ENCODE data around the gene STX1B.
"Not testable (repeated sequence)": the region's sequence is repeated elsewhere in the genome, so short reads cannot be mapped to it uniquely, and the experiment has no call there.

Gene STX1B

DNA sequence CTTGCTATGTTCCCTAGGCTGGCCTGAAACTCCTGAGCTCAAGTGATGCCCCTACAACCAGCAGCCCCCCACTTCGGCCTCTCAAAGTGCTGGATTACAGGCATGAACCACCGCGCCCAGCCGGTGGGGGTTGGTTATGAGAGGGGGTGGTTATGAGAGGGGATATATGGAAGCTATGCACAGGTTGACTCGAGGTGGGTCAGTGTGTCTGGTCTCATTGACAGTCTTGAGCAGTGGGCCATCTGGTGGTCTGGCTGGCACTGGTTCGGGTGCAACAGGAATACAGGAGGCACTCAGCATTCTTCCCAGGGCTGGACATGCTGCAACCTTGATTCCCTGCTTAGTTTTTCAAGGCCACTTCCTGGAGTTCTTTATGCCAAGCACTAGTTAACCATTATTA, 5.6 kb upstream of the STX1B start:
- H2AFZ ChIP-seq (ENCODE audit: low read depth, low read length, severe bottlenecking) = no peak overlapping the region
- no peaks in the 10 kb centered on the region for H3F3A ChIP-seq (ENCODE audit: insufficient read depth)
- H4K20me1 ChIP-seq (ENCODE audit: low read depth, low read length) = no peaks in the 10 kb centered on the region
- no peak overlapping the region for H3K9ac ChIP-seq (ENCODE audit: low read length)
- no peaks in the 10 kb centered on the region for H3K36me3 ChIP-seq (ENCODE audit: low read length)
- H3K9me2 ChIP-seq (replicated peaks; ENCODE audit: insufficient read depth, low read length) = no peaks in the 10 kb centered on the region
- H3K9me3 ChIP-seq (ENCODE audit: insufficient read depth, low read length) = no peaks in the 10 kb centered on the region
- H3K27me3 ChIP-seq (ENCODE audit: low read length) = no peaks in the 10 kb centered on the region
- no peaks in the 10 kb centered on the region for H3K79me2 ChIP-seq (ENCODE audit: insufficient read depth, low read length)
- H3K27ac ChIP-seq (ENCODE audit: low read depth, low read length) = no peak overlapping the region
- H3K4me3 ChIP-seq (ENCODE audit: insufficient read depth, low read length, poor library complexity, severe bottlenecking) = no peak overlapping the region
- TF ChIP-seq, protein P1, sequence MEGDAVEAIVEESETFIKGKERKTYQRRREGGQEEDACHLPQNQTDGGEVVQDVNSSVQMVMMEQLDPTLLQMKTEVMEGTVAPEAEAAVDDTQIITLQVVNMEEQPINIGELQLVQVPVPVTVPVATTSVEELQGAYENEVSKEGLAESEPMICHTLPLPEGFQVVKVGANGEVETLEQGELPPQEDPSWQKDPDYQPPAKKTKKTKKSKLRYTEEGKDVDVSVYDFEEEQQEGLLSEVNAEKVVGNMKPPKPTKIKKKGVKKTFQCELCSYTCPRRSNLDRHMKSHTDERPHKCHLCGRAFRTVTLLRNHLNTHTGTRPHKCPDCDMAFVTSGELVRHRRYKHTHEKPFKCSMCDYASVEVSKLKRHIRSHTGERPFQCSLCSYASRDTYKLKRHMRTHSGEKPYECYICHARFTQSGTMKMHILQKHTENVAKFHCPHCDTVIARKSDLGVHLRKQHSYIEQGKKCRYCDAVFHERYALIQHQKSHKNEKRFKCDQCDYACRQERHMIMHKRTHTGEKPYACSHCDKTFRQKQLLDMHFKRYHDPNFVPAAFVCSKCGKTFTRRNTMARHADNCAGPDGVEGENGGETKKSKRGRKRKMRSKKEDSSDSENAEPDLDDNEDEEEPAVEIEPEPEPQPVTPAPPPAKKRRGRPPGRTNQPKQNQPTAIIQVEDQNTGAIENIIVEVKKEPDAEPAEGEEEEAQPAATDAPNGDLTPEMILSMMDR (IDR thresholded peaks at IDR 0.05; ENCODE audit: insufficient read depth, low read length, poor library complexity, severe bottlenecking) = no peak
- no peak for TF ChIP-seq EZH2phosphoT487 (conservative IDR thresholded peaks at IDR 0.05; ENCODE audit: low read length)
- H3K4me2 ChIP-seq (ENCODE audit: low read depth, low read length, poor library complexity, severe bottlenecking) = no peak overlapping the region

DNA sequence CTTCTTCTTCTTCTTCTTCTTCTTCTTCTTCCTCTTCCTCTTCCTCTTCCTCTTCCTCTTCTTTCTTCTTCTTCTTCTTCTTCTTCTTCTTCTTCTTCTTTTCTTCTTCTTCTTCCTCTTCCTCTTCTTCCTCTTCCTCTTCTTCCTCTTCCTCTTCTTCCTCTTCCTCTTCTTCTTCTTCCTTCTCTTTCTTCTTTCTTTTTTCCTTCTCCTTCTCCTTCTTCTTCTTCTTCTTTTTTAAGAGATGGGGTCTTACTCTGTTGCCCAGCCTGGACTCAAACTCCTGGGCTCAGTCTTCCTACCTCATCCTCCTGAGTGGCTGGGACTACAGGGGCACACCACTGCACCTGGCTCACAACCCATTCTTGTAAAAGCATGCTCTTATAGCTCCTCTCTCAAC, 2.9 kb upstream of the STX1B start:
- not testable (repeated sequence) for H3K9me3 ChIP-seq (ENCODE audit: insufficient read depth, low read length); H4K20me1 ChIP-seq (ENCODE audit: low read depth, low read length); H3K36me3 ChIP-seq (ENCODE audit: low read length); H3K27ac ChIP-seq (ENCODE audit: low read depth, low read length); H3F3A ChIP-seq (ENCODE audit: insufficient read depth); H3K79me2 ChIP-seq (ENCODE audit: insufficient read depth, low read length); H3K9me2 ChIP-seq (replicated peaks; ENCODE audit: insufficient read depth, low read length); H3K27me3 ChIP-seq (ENCODE audit: low read length)
- Histone ChIP-seq H3K9ac (ENCODE audit: low read length) (0 out of 2 replicates have a peak overlapping the region, but pooled peaks have one; percentile 3), H2AFZ (ENCODE audit: low read depth, low read length, severe bottlenecking) (peak overlapping the region; percentile 83), H3K4me3 (ENCODE audit: insufficient read depth, low read length, poor library complexity, severe bottlenecking) (peak overlapping the region; percentile 15), H3K4me2 (ENCODE audit: low read depth, low read length, poor library complexity, severe bottlenecking) (peak overlapping the region; percentile 51)

DNA sequence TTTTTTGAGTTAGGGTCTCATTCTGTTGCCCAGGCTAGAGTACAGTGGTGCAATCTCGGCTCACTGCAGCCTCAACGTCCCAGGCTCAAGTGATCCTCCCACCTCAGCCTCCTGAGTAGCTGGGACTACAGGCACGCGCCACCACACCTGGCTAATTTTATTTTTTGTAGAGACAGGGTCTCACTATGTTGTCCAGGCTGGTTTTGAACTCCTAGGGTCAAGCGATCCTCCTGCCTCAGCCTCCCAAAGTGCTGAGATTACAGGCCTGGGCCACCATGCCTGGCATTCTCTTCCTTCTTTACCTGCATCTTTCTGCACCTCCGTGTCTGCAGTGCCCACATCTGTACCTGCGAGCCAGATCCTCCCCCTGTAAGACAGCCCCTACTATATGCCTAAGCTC, 1.4 kb upstream of the STX1B start:
- not testable (repeated sequence) for H3K36me3 ChIP-seq (ENCODE audit: low read length); H2AFZ ChIP-seq (ENCODE audit: low read depth, low read length, severe bottlenecking); H3K9ac ChIP-seq (ENCODE audit: low read length); H3K4me2 ChIP-seq (ENCODE audit: low read depth, low read length, poor library complexity, severe bottlenecking); H3K27ac ChIP-seq (ENCODE audit: low read depth, low read length); H3F3A ChIP-seq (ENCODE audit: insufficient read depth); H4K20me1 ChIP-seq (ENCODE audit: low read depth, low read length); H3K9me2 ChIP-seq (replicated peaks; ENCODE audit: insufficient read depth, low read length); H3K27me3 ChIP-seq (ENCODE audit: low read length); H3K4me3 ChIP-seq (ENCODE audit: insufficient read depth, low read length, poor library complexity, severe bottlenecking); H3K9me3 ChIP-seq (ENCODE audit: insufficient read depth, low read length); H3K79me2 ChIP-seq (ENCODE audit: insufficient read depth, low read length)

DNA sequence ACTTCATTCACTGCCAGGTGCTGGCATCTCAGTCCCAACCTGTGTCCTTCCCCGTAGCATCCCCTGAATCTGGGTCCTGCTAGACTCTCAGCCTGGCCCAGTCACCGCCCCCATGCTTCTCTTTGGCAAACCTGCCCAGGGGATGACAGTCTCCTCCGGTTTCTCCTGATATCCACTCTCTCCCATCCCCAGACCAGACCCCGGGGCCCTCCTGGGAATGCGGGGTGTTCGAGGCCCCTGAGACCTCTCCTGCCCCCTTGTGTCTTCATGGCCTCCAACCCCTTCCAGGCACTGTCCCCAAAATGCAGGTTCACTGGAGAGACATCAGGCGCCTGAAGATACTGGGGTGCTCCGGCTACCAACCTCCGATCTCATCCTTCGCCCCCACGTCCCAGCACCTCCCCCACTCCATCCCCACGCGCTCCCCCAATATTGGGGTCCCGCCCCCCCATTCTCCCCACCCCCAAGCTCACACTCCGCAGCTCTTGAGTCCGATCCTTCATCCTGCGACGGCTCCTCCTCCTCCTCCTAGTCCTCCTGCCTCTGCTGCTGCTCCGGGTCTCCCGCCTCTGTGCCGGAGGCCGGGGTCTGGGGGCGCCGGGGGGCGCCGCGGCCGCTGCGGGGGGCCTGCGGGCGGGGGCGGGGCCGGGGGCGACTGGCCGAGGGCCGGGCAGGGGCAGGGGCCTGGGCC, 399 bp downstream of the STX1B start:
- Histone ChIP-seq H4K20me1 (ENCODE audit: low read depth, low read length) (no peaks in the 10 kb centered on the region), H3K27ac (ENCODE audit: low read depth, low read length) (no peak overlapping the region), H3K79me2 (ENCODE audit: insufficient read depth, low read length) (no peaks in the 10 kb centered on the region), H3K27me3 (ENCODE audit: low read length) (no peaks in the 10 kb centered on the region), H3K9me2 (replicated peaks; ENCODE audit: insufficient read depth, low read length) (no peaks in the 10 kb centered on the region), H3K4me3 (ENCODE audit: insufficient read depth, low read length, poor library complexity, severe bottlenecking) (no peak overlapping the region), H3K9ac (ENCODE audit: low read length) (no peak overlapping the region), H3F3A (ENCODE audit: insufficient read depth) (no peaks in the 10 kb centered on the region), H2AFZ (ENCODE audit: low read depth, low read length, severe bottlenecking) (no peak overlapping the region), H3K36me3 (ENCODE audit: low read length) (no peaks in the 10 kb centered on the region), H3K9me3 (ENCODE audit: insufficient read depth, low read length) (no peaks in the 10 kb centered on the region), H3K4me2 (ENCODE audit: low read depth, low read length, poor library complexity, severe bottlenecking) (no peak overlapping the region)
- TF ChIP-seq, protein P1 (IDR thresholded peaks at IDR 0.05; ENCODE audit: insufficient read depth, low read length, poor library complexity, severe bottlenecking) = no peak
- TF ChIP-seq EZH2phosphoT487 (conservative IDR thresholded peaks at IDR 0.05; ENCODE audit: low read length) = no peak

Measured in SU-DHL-6 (cell line).